ENCODE data around the gene TUBB2B. TPM values are rescaled to one million over a fixed set of nuclear protein-coding genes. Genes with fewer than 3 reads are reported as not detected.
A peak's percentile ranks its signal among the peaks of the same experiment; 100 is the strongest.

TUBB2B gene
- total and polyA plus RNA-seq, 9 of the 15 experiments (the other 6 are each of a cell fraction or from before 2014, with no cell fraction given) = 0.11 to 9.7 (median 4.6) TPM

- TF ChIP-seq RFX5 (IDR thresholded peaks at IDR 0.05; ENCODE audit: low read depth, low read length) = no peak
- TF ChIP-seq, protein P1, sequence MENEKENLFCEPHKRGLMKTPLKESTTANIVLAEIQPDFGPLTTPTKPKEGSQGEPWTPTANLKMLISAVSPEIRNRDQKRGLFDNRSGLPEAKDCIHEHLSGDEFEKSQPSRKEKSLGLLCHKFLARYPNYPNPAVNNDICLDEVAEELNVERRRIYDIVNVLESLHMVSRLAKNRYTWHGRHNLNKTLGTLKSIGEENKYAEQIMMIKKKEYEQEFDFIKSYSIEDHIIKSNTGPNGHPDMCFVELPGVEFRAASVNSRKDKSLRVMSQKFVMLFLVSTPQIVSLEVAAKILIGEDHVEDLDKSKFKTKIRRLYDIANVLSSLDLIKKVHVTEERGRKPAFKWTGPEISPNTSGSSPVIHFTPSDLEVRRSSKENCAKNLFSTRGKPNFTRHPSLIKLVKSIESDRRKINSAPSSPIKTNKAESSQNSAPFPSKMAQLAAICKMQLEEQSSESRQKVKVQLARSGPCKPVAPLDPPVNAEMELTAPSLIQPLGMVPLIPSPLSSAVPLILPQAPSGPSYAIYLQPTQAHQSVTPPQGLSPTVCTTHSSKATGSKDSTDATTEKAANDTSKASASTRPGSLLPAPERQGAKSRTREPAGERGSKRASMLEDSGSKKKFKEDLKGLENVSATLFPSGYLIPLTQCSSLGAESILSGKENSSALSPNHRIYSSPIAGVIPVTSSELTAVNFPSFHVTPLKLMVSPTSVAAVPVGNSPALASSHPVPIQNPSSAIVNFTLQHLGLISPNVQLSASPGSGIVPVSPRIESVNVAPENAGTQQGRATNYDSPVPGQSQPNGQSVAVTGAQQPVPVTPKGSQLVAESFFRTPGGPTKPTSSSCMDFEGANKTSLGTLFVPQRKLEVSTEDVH (IDR thresholded peaks at IDR 0.05; ENCODE audit: low read depth, partially characterized antibody) = peak; percentile 62
- TF ChIP-seq FOXJ3 (CRISPR knock-in tag; IDR thresholded peaks at IDR 0.05) = no peak
- TF ChIP-seq, protein P2, sequence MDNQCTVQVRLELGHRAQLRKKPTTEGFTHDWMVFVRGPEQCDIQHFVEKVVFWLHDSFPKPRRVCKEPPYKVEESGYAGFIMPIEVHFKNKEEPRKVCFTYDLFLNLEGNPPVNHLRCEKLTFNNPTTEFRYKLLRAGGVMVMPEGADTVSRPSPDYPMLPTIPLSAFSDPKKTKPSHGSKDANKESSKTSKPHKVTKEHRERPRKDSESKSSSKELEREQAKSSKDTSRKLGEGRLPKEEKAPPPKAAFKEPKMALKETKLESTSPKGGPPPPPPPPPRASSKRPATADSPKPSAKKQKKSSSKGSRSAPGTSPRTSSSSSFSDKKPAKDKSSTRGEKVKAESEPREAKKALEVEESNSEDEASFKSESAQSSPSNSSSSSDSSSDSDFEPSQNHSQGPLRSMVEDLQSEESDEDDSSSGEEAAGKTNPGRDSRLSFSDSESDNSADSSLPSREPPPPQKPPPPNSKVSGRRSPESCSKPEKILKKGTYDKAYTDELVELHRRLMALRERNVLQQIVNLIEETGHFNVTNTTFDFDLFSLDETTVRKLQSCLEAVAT (IDR thresholded peaks at IDR 0.05) = no peak
- peak; percentile 50; the same call in 1 of the 2 replicates for TF ChIP-seq ZNF740 (CRISPR knock-in tag; IDR thresholded peaks at IDR 0.05)
- no peak for TF ChIP-seq ZNF740 (tag; IDR thresholded peaks at IDR 0.05)
- TF ChIP-seq ZNF24 (IDR thresholded peaks at IDR 0.05) = peak; percentile 64; the same call in 1 of the 2 replicates
- no peak for TF ChIP-seq CTCFL (IDR thresholded peaks at IDR 0.05; ENCODE audit: borderline replicate concordance, insufficient read depth, low read depth, low read length, poor library complexity, severe bottlenecking)
- TF ChIP-seq LEF1 (IDR thresholded peaks at IDR 0.05) = no peak
- TF ChIP-seq ZNF124 (CRISPR knock-in tag; IDR thresholded peaks at IDR 0.05) = no peak
- peak; percentile 96 for TF ChIP-seq KLF6 (CRISPR knock-in tag; IDR thresholded peaks at IDR 0.05; ENCODE audit: borderline replicate concordance)
- TF ChIP-seq ZFP36 (IDR thresholded peaks at IDR 0.05; ENCODE audit: low read depth, low read length, partially characterized antibody) = peak; percentile 17
- TF ChIP-seq SMC3 (conservative IDR thresholded peaks at IDR 0.05; ENCODE audit: insufficient read depth, low read depth, low read length) = peak; percentile 96
- no peak for TF ChIP-seq ATF1 (CRISPR knock-in tag; IDR thresholded peaks at IDR 0.05)
- TF ChIP-seq ATF1 (tag; IDR thresholded peaks at IDR 0.05) = peak; percentile 58; the same call in 1 of the 2 replicates
- TF ChIP-seq COPS2 (conservative IDR thresholded peaks at IDR 0.05) = no peak
- TF ChIP-seq PHF8 (IDR thresholded peaks at IDR 0.05; ENCODE audit: borderline replicate concordance, low read length) = no peak; the same call in 1 of the 2 replicates
- TF ChIP-seq, protein P3, sequence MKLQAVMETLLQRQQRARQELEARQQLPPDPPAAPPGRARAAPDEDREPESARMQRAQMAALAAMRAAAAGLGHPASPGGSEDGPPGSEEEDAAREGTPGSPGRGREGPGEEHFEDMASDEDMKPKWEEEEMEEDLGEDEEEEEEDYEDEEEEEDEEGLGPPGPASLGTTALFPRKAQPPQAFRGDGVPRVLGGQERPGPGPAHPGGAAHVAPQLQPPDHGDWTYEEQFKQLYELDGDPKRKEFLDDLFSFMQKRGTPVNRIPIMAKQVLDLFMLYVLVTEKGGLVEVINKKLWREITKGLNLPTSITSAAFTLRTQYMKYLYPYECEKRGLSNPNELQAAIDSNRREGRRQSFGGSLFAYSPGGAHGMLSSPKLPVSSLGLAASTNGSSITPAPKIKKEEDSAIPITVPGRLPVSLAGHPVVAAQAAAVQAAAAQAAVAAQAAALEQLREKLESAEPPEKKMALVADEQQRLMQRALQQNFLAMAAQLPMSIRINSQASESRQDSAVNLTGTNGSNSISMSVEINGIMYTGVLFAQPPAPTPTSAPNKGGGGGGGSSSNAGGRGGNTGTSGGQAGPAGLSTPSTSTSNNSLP (IDR thresholded peaks at IDR 0.05; ENCODE audit: borderline replicate concordance, low read depth, low read length) = no peak
- no peak for TF ChIP-seq HDAC6 (IDR thresholded peaks at IDR 0.05; ENCODE audit: low read depth, low read length)
Measured at GRCh38 chr6:3251462-3252314, 24.2 kb upstream of the TUBB2B start (continued).
